HepG2 (cell line): ENCODE measurements around the gene KRTAP10-10. TPM values are rescaled to one million over a fixed set of nuclear protein-coding genes. Genes with fewer than 3 reads are reported as not detected.

Experiments
- ATAC-seq: fragments of 200-7000 bp; cut with Tn5 transposase; 3 replicates; pipeline ENCODE4 v1.9.1; 2020; ENCODE audit warnings: mild to moderate bottlenecking, moderate library complexity
- BruUV-seq: library from RNA; stranded (reverse); fragments of 400-500 nt; replicated peaks from 2 replicates; lab custom pipeline; 2021; lab: Mats Ljungman, UMichigan
- CTCF ChIA-PET: fragments of 300-600 bp; formaldehyde crosslinking; extraction: SDS; loops from one replicate; lab custom pipeline; 2021; ENCODE audit warnings: low total read pairs, inconsistent platforms, low intra/inter-chr PET ratio; lab: Yijun Ruan, JAX
- POLR2A ChIA-PET: fragments of 350-600 bp; sonication (Branson Sonifier 250); formaldehyde crosslinking; loops from one replicate; lab custom pipeline; 2020; ENCODE audit warnings: antibody characterized with exemption, inconsistent platforms; lab: Yijun Ruan, JAX
- DNase-seq: peaks from one replicate; pipeline ENCODE4 v3.0.0-alpha.2; 2015; ENCODE audit warnings: low spot score
- FAIRE-seq: peaks from 3 replicates; lab custom pipeline; 2011; peaks lifted over from hg19 to GRCh38; lab: Jason Lieb, UNC
- H2AFZ ChIP-seq: one replicate; pipeline ENCODE4 v1.6.1; 2011; ENCODE audit warnings: low read length, inconsistent platforms
- H3K27ac ChIP-seq: fragments of 300-600 bp; 3 replicates; pipeline ENCODE4 v1.8.0; 2011; ENCODE audit warnings: mixed run types, mild to moderate bottlenecking, mixed read lengths, low read length, inconsistent platforms; ENCODE audit not compliant: insufficient read depth; ENCODE audit errors: extremely low read length
- H3K27me3 ChIP-seq, 2 experiments: fragments of 200-600 bp in 1 of 2; 2 replicates in 1 of 2; 3 replicates in 1 of 2; pipeline versions ENCODE4 v1.6.0 to v1.8.0; 2011; ENCODE audit warnings: low read length in 2 of 2, mild to moderate bottlenecking in 2 of 2, moderate library complexity in 2 of 2, inconsistent platforms in 1 of 2; ENCODE audit not compliant: insufficient read depth in 2 of 2, control insufficient read depth in 1 of 2
- H3K36me3 ChIP-seq, 2 experiments: fragments of 200-600 bp in 1 of 2; replicated peaks in 1 of 2; 2 replicates in 1 of 2; 3 replicates in 1 of 2; pipeline versions ENCODE4 v1.5.1 to v1.8.0; 2011; ENCODE audit warnings: low read length in 2 of 2, inconsistent platforms in 1 of 2; ENCODE audit not compliant: insufficient read depth in 2 of 2, control insufficient read depth in 1 of 2
- H3K4me1 ChIP-seq: 2 replicates; pipeline ENCODE4 v1.5.1; 2012; ENCODE audit warnings: low read length, inconsistent platforms; ENCODE audit not compliant: insufficient read depth
- H3K4me2 ChIP-seq: 2 replicates; pipeline ENCODE4 v1.6.0; 2011; ENCODE audit warnings: low read depth, low read length, inconsistent platforms
- H3K4me3 ChIP-seq, 3 experiments: fragments of 200-600 bp in 1 of 3; sonication (generic), shearing (Covaris generic) in 1 of 3; replicated peaks in 1 of 3; 2 replicates each; pipeline ENCODE4 v1.5.1; 2011 to 2016; ENCODE audit warnings: low read length in 3 of 3, inconsistent platforms in 2 of 3, low read depth in 2 of 3, mild to moderate bottlenecking in 2 of 3, control low read depth in 1 of 3, mixed read lengths in 1 of 3; ENCODE audit not compliant: insufficient read depth in 1 of 3
- H3K79me2 ChIP-seq: one replicate; pipeline ENCODE4 v1.6.1; 2011; ENCODE audit warnings: low read length, inconsistent platforms; ENCODE audit not compliant: insufficient read depth
- H3K9ac ChIP-seq: 2 replicates; pipeline ENCODE4 v1.6.0; 2011; ENCODE audit warnings: mild to moderate bottlenecking, low read depth, low read length, inconsistent platforms; ENCODE audit not compliant: insufficient read depth
- H3K9me3 ChIP-seq: 2 replicates; pipeline ENCODE4 v1.5.1; 2012; ENCODE audit warnings: mild to moderate bottlenecking, low read length
- H4K20me1 ChIP-seq: 2 replicates; pipeline ENCODE4 v1.6.0; 2011; ENCODE audit warnings: inconsistent platforms, mild to moderate bottlenecking, low read length, moderate library complexity; ENCODE audit not compliant: insufficient read depth
- BORCS8-MEF2B ChIP-seq: sonication (generic); formaldehyde crosslinking; IDR thresholded peaks from 2 replicates; pipeline ENCODE4 v1.8.0; 2022; ENCODE audit warnings: mild to moderate bottlenecking, missing genetic modification reagents
- CCAR2 ChIP-seq: fragments of 200-400 bp; formaldehyde crosslinking; optimal IDR thresholded peaks from 2 replicates; pipeline ENCODE3; 2018; ENCODE audit warnings: low read depth, mild to moderate bottlenecking, low read length, moderate library complexity
- MBNL3 ChIP-seq: fragments of 250-450 bp; sonication (Bioruptor Pico); conservative IDR thresholded peaks from 2 replicates; pipeline ENCODE4 v1.8.0; 2022; ENCODE audit warnings: mild to moderate bottlenecking, inconsistent platforms
- MEF2D ChIP-seq: sonication (generic); formaldehyde crosslinking; IDR thresholded peaks from 2 replicates; pipeline ENCODE4 v1.5.1; 2020; ENCODE audit warnings: mild to moderate bottlenecking, missing genetic modification reagents
- MLLT10 ChIP-seq: sonication (generic); formaldehyde crosslinking; IDR thresholded peaks from 2 replicates; pipeline ENCODE4 v1.4.0; 2020; ENCODE audit warnings: missing genetic modification reagents
- SIX4 ChIP-seq: sonication (generic); formaldehyde crosslinking; IDR thresholded peaks from 2 replicates; pipeline ENCODE4 v1.4.0; 2020; ENCODE audit warnings: missing genetic modification reagents
- TMF1 ChIP-seq: sonication (generic); formaldehyde crosslinking; IDR thresholded peaks from 2 replicates; pipeline ENCODE4 v1.8.1; 2022; ENCODE audit warnings: low read depth, missing genetic modification reagents
- ZFAT ChIP-seq: sonication (generic); formaldehyde crosslinking; conservative IDR thresholded peaks from 2 replicates; pipeline ENCODE4 v1.8.1; 2023; ENCODE audit warnings: missing genetic modification reagents, inconsistent platforms
- ZNF124 ChIP-seq: sonication (generic); formaldehyde crosslinking; IDR thresholded peaks from 2 replicates; pipeline ENCODE4 v1.4.0; 2020; ENCODE audit warnings: missing genetic modification reagents
- ZNF264 ChIP-seq: sonication (generic); formaldehyde crosslinking; IDR thresholded peaks from 2 replicates; pipeline ENCODE4 v1.4.0; 2020; ENCODE audit warnings: missing genetic modification reagents
- ZNF30 ChIP-seq: sonication (generic); formaldehyde crosslinking; IDR thresholded peaks from 2 replicates; pipeline ENCODE4 v1.5.0; 2020; ENCODE audit warnings: mild to moderate bottlenecking, missing genetic modification reagents
- ZNF572 ChIP-seq: sonication (generic); formaldehyde crosslinking; IDR thresholded peaks from 2 replicates; pipeline ENCODE4 v1.5.1; 2020; ENCODE audit warnings: mild to moderate bottlenecking, missing genetic modification reagents
- ZNF614 ChIP-seq: IDR thresholded peaks from 2 replicates; pipeline ENCODE4 v1.6.1; 2018; ENCODE audit warnings: missing biosample characterization, missing genetic modification reagents, inconsistent platforms, borderline replicate concordance
- WGBS: methylation state at CpG from one replicate; pipeline ENCODE4 v1.1.6; 2017; ENCODE audit warnings: low lambda C conversion rate; 5-methylcytosine and 5-hydroxymethylcytosine counted together
- in situ Hi-C: cut with HindIII; loops from 2 replicates; pipeline ENCODE4 v1.10.0; 2017; ENCODE audit warnings: low pct_unique_long_range_greater_than_20kb; ENCODE audit not compliant: extremely low pct_ligation_motif_present
- intact Hi-C: fragments of 100-400 bp; cut with micrococcal nuclease; formaldehyde crosslinking; loops from one replicate; pipeline ENCODE4 v1.10.0; 2022; ENCODE audit not compliant: unreplicated experiment
- polyA plus RNA-seq, 8 experiments: library from polyadenylated mRNA; depleted of rRNA in 3 of 8; stranded (reverse) in 7 of 8; unstranded in 1 of 8; fragments of >200 nt; fragmentation: Illumina TruSeq in 4 of 8; extraction: Trizol in 4 of 8; gene quantifications; 2 replicates each; pipeline versions ENCODE4 v1.2.1 to v1.2.3, GENCODE V29; 2011 to 2016; ENCODE audit warnings: low read depth in 4 of 8, missing spikeins in 1 of 8, mixed read lengths in 1 of 8; ENCODE audit not compliant: insufficient read depth in 1 of 8
- total RNA-seq, 5 experiments: library from RNA; depleted of rRNA; stranded (reverse); fragments of >200 nt; fragmentation: Illumina TruSeq; extraction: Trizol; gene quantifications; 2 replicates each; pipeline ENCODE4 v1.2.3, GENCODE V29; 2016; ENCODE audit warnings: low read depth in 1 of 5
- TF ChIP-seq, protein P1 (sequence below): sonication (generic); formaldehyde crosslinking; IDR thresholded peaks from 2 replicates; pipeline ENCODE4 v1.4.0; 2020; ENCODE audit warnings: missing genetic modification reagents, borderline replicate concordance
- TF ChIP-seq, protein P2 (sequence below): sonication (generic); formaldehyde crosslinking; IDR thresholded peaks from 2 replicates; pipeline ENCODE4 v1.5.0; 2020; ENCODE audit warnings: missing genetic modification reagents, mild to moderate bottlenecking, borderline replicate concordance

The KRTAP10-10 gene
- total and polyA plus RNA-seq, 2 of the 13 experiments (the other 11 are each of a cell fraction or from before 2014, with no cell fraction given), result not detected

DNA sequence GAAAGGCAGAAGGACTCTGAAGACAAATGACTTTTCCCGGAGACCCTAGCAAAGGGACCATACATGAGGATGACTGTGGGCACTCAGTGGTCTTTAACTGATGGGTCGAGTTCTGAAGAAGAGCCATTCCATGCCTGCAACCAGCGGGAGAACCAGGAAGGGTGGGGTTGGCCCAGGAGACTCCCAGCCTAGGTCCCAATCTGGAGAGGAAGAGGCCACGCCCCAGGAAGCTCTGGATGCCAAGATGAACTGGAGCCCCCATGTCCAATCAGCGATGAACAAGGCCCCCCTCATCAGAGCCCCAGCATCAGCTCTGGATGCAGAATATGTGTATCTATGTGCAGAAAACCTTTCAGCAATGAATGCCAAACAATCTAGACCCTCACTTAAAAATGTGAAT, 3.6 kb downstream of the KRTAP10-10 start:
- H3K27ac ChIP-seq, result no peak overlapping the region
- H4K20me1 ChIP-seq, result no peaks in the 10 kb centered on the region
- no peak overlapping the region for H3K4me3 ChIP-seq
- no TSS peak for BruUV-seq
- CTCF ChIA-PET, result no interaction called here
- in situ Hi-C loops, result no loop called here
- no peak overlapping the region for H2AFZ ChIP-seq
- no peaks in the 10 kb centered on the region for H3K79me2 ChIP-seq
- H3K4me2 ChIP-seq, result no peak overlapping the region
- no peak for DNase-seq
- no peak for ATAC-seq
- no peak overlapping the region for H3K9ac ChIP-seq
- H3K27me3 ChIP-seq, result peaks cover 1 to 6% of the 10 kb centered on the region in 2 experiments; a peak in 2 of 5 replicates
- FAIRE-seq, result no peak
- H3K36me3 ChIP-seq, result no peaks in the 10 kb centered on the region
- H3K4me1 ChIP-seq, result no peaks in the 10 kb centered on the region
- TF ChIP-seq TMF1 (CRISPR knock-in tag) (no peak), MEF2D (CRISPR knock-in tag) (no peak)
- 20% methylated on average over 2 of the region's 5 CpGs for WGBS
- intact Hi-C loops, result no loop called here
- POLR2A ChIA-PET, result no interaction called here
- peaks cover 22% of the 10 kb centered on the region for H3K9me3 ChIP-seq

DNA sequence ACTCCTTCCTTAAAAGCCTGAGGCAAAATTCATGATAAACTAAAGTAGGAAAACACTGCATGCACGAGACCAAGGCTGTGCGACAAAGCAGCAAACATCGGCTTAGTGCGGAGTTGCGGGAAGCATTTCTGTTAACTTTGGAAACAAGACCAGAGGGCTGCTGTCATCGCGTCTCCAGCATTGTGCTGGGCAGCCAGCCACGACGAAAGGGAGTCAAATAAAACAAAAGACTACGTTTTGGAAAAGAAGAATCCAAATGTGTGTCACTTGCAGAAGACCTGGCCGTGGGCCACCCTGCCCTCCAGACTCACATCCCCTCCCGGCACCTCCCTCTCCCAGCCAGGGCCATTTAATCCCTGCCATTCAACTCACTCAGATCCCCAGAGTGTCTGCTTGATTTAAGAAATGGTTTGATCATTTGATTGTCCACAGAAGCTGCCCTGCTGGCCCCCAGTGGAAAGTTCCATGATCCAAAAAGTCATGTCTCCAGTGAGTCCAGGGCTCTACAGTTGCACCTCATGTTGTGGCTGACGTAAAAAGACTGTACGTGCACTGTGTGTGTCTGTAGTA, 6.7 kb downstream of the KRTAP10-10 start:
- Histone ChIP-seq H3K9ac (no peak overlapping the region), H2AFZ (no peak overlapping the region), H3K27me3 (peaks cover 3 to 19% of the 10 kb centered on the region in 2 experiments; a peak in 4 of 5 replicates), H3K4me3 (no peak overlapping the region), H4K20me1 (no peaks in the 10 kb centered on the region), H3K27ac (no peak overlapping the region), H3K4me1 (no peaks in the 10 kb centered on the region), H3K79me2 (no peaks in the 10 kb centered on the region), H3K4me2 (no peak overlapping the region), H3K36me3 (no peaks in the 10 kb centered on the region), H3K9me3 (peaks cover 22% of the 10 kb centered on the region)
- CTCF ChIA-PET, result no interaction called here
- ATAC-seq (no peak), DNase-seq (no peak), FAIRE-seq (no peak)
- POLR2A ChIA-PET, result no interaction called here
- in situ Hi-C loops, result no loop called here
- WGBS, result 33% methylated on average over 14 of the region's 14 CpGs
- intact Hi-C loops, result no loop called here
- BruUV-seq, result no TSS peak
- no peak for TF ChIP-seq SIX4 (CRISPR knock-in tag)
- no peak for TF ChIP-seq BORCS8-MEF2B
- TF ChIP-seq ZNF572 (CRISPR knock-in tag), result no peak
- TF ChIP-seq ZNF30 (CRISPR knock-in tag), result no peak
- TF ChIP-seq ZFAT (CRISPR knock-in tag), result no peak
- no peak for TF ChIP-seq ZNF264 (CRISPR knock-in tag)
- TF ChIP-seq, protein P1, sequence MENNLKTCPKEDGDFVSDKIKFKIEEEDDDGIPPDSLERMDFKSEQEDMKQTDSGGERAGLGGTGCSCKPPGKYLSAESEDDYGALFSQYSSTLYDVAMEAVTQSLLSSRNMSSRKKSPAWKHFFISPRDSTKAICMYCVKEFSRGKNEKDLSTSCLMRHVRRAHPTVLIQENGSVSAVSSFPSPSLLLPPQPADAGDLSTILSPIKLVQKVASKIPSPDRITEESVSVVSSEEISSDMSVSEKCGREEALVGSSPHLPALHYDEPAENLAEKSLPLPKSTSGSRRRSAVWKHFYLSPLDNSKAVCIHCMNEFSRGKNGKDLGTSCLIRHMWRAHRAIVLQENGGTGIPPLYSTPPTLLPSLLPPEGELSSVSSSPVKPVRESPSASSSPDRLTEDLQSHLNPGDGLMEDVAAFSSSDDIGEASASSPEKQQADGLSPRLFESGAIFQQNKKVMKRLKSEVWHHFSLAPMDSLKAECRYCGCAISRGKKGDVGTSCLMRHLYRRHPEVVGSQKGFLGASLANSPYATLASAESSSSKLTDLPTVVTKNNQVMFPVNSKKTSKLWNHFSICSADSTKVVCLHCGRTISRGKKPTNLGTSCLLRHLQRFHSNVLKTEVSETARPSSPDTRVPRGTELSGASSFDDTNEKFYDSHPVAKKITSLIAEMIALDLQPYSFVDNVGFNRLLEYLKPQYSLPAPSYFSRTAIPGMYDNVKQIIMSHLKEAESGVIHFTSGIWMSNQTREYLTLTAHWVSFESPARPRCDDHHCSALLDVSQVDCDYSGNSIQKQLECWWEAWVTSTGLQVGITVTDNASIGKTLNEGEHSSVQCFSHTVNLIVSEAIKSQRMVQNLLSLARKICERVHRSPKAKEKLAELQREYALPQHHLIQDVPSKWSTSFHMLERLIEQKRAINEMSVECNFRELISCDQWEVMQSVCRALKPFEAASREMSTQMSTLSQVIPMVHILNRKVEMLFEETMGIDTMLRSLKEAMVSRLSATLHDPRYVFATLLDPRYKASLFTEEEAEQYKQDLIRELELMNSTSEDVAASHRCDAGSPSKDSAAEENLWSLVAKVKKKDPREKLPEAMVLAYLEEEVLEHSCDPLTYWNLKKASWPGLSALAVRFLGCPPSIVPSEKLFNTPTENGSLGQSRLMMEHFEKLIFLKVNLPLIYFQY (CRISPR knock-in tag), result no peak
- TF ChIP-seq ZNF124, result no peak
- TF ChIP-seq MBNL3 (CRISPR knock-in tag), result no peak
- no peak for TF ChIP-seq ZNF614
- TF ChIP-seq, protein P2, sequence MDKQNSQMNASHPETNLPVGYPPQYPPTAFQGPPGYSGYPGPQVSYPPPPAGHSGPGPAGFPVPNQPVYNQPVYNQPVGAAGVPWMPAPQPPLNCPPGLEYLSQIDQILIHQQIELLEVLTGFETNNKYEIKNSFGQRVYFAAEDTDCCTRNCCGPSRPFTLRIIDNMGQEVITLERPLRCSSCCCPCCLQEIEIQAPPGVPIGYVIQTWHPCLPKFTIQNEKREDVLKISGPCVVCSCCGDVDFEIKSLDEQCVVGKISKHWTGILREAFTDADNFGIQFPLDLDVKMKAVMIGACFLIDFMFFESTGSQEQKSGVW (CRISPR knock-in tag), result no peak
- TF ChIP-seq CCAR2, result no peak
- no peak for TF ChIP-seq MLLT10 (CRISPR knock-in tag)
